ENCODE measurements around the gene CDC6.

- TF ChIP-seq POLR2AphosphoS5 (IDR thresholded peaks at IDR 0.05): no peak
- TF ChIP-seq CTCF (IDR thresholded peaks at IDR 0.05): no peak
Measured at GRCh38 chr17:40327244-40327729, 39.6 kb downstream of the CDC6 start.

Measured in gastroesophageal sphincter (tissue), 3 donors.